Neural cell (in vitro differentiated cells): ENCODE measurements around the gene GRM1. TPM values are rescaled to one million over a fixed set of nuclear protein-coding genes. Genes with fewer than 3 reads are reported as not detected.

Experiments used
- H2AFZ ChIP-seq: fragments of 200-600, 300-800 bp; sonication (generic), shearing (Covaris generic); 2 replicates; pipeline ENCODE4 v1.6.0; 2014; ENCODE audit warnings: low read depth, mild to moderate bottlenecking, antibody characterized with exemption, low read length, moderate library complexity
- H3F3A ChIP-seq: fragments of 200-600 bp; shearing (Covaris generic); 2 replicates; pipeline ENCODE4 v1.6.1; 2016; ENCODE audit warnings: mild to moderate bottlenecking, moderate library complexity, mixed read lengths, antibody characterized with exemption, low read length; ENCODE audit not compliant: insufficient read depth, poor library complexity, severe bottlenecking
- H3K27ac ChIP-seq: fragments of 200-600, 300-800 bp; sonication (generic), shearing (Covaris generic); 2 replicates; pipeline ENCODE4 v1.5.1; 2014; ENCODE audit warnings: mild to moderate bottlenecking, low read length, moderate library complexity
- H3K27me3 ChIP-seq: fragments of 300-800, 200-600 bp; sonication (generic), shearing (Covaris generic); 2 replicates; pipeline ENCODE4 v1.6.0; 2014; ENCODE audit warnings: mild to moderate bottlenecking, low read depth, low read length, moderate library complexity; ENCODE audit not compliant: insufficient read depth
- H3K36me3 ChIP-seq: fragments of 300-800, 200-600 bp; sonication (generic), shearing (Covaris generic); 2 replicates; pipeline ENCODE4 v1.5.1; 2014; ENCODE audit warnings: mild to moderate bottlenecking, antibody characterized with exemption, low read length, moderate library complexity; ENCODE audit not compliant: insufficient read depth
- H3K4me2 ChIP-seq: fragments of 300-800, 200-600 bp; sonication (generic), shearing (Covaris generic); 2 replicates; pipeline ENCODE4 v1.6.0; 2014; ENCODE audit warnings: mild to moderate bottlenecking, low read length
- H3K4me3 ChIP-seq: fragments of 300-800, 200-600 bp; sonication (generic), shearing (Covaris generic); 2 replicates; pipeline ENCODE4 v1.5.1; 2014; ENCODE audit warnings: mild to moderate bottlenecking, low read length, moderate library complexity
- H3K79me2 ChIP-seq: fragments of 200-600 bp; shearing (Covaris generic); replicated peaks from 2 replicates; pipeline ENCODE4 v1.6.0; 2014; ENCODE audit warnings: mild to moderate bottlenecking, low read length, moderate library complexity; ENCODE audit not compliant: insufficient read depth
- H3K9ac ChIP-seq: fragments of 300-800, 200-600 bp; sonication (generic), shearing (Covaris generic); 2 replicates; pipeline ENCODE4 v1.6.1; 2016; ENCODE audit warnings: mild to moderate bottlenecking, low read length, mixed read lengths
- H3K9me2 ChIP-seq: fragments of 200-600 bp; shearing (Covaris generic); 2 replicates; pipeline ENCODE4 v1.6.1; 2016; ENCODE audit warnings: mild to moderate bottlenecking, low read length, mixed read lengths; ENCODE audit not compliant: insufficient read depth
- H3K9me3 ChIP-seq: fragments of 200-600, 300-800 bp; sonication (generic), shearing (Covaris generic); 2 replicates; pipeline ENCODE4 v1.6.1; 2016; ENCODE audit warnings: mild to moderate bottlenecking, mixed run types, low read length, moderate library complexity, mixed read lengths
- H4K20me1 ChIP-seq: fragments of 200-600 bp; shearing (Covaris generic); 2 replicates; pipeline ENCODE4 v1.6.1; 2016; ENCODE audit warnings: mild to moderate bottlenecking, mixed run types; ENCODE audit not compliant: insufficient read depth
- EP300 ChIP-seq: fragments of 450-650 bp; conservative IDR thresholded peaks from 2 replicates; pipeline ENCODE4 v1.6.1; 2014; ENCODE audit warnings: antibody characterized with exemption, mild to moderate bottlenecking, moderate library complexity; ENCODE audit not compliant: poor library complexity, severe bottlenecking
- EZH2 ChIP-seq: fragments of 200-600, 300-800 bp; shearing (Covaris generic), sonication (generic); IDR thresholded peaks from 2 replicates; pipeline ENCODE4 v1.6.1; 2014; ENCODE audit warnings: antibody characterized with exemption, low read length, borderline replicate concordance, mild to moderate bottlenecking; ENCODE audit not compliant: insufficient read depth, poor library complexity, severe bottlenecking
- MXI1 ChIP-seq: fragments of 450-650 bp; conservative IDR thresholded peaks from 2 replicates; pipeline ENCODE4 v1.6.1; 2014; ENCODE audit warnings: antibody characterized with exemption, mild to moderate bottlenecking; ENCODE audit not compliant: poor library complexity, severe bottlenecking
- POLR2AphosphoS5 ChIP-seq: IDR thresholded peaks from 2 replicates; pipeline ENCODE4 v1.6.1; 2012
- RAD21 ChIP-seq: fragments of 450-650 bp; conservative IDR thresholded peaks from 2 replicates; pipeline ENCODE4 v1.6.1; 2014; ENCODE audit warnings: antibody characterized with exemption, mild to moderate bottlenecking, moderate library complexity
- SMC3 ChIP-seq: fragments of 450-650 bp; conservative IDR thresholded peaks from 2 replicates; pipeline ENCODE4 v1.6.1; 2014; ENCODE audit warnings: antibody characterized with exemption, mild to moderate bottlenecking, moderate library complexity; ENCODE audit not compliant: poor library complexity
- TAF1 ChIP-seq: IDR thresholded peaks from 2 replicates; pipeline ENCODE4 v1.6.1; 2012; ENCODE audit warnings: low read depth
- polyA plus RNA-seq: library from polyadenylated mRNA; depleted of rRNA; stranded (reverse); fragments of >200 nt; gene quantifications from 2 replicates; pipeline ENCODE4 v1.2.3, GENCODE V29; 2014
- TF ChIP-seq, protein P1 (sequence below): IDR thresholded peaks from 2 replicates; pipeline ENCODE4 v1.6.1; 2012; ENCODE audit warnings: borderline replicate concordance
- TF ChIP-seq, protein P2 (sequence below): fragments of 450-650 bp; IDR thresholded peaks from 2 replicates; pipeline ENCODE4 v1.5.1; 2014; ENCODE audit warnings: antibody characterized with exemption, mild to moderate bottlenecking, moderate library complexity; ENCODE audit not compliant: poor library complexity, severe bottlenecking

GRM1 gene
- polyA plus RNA-seq, 1 donor from 2014 or later: 2.9 TPM

DNA sequence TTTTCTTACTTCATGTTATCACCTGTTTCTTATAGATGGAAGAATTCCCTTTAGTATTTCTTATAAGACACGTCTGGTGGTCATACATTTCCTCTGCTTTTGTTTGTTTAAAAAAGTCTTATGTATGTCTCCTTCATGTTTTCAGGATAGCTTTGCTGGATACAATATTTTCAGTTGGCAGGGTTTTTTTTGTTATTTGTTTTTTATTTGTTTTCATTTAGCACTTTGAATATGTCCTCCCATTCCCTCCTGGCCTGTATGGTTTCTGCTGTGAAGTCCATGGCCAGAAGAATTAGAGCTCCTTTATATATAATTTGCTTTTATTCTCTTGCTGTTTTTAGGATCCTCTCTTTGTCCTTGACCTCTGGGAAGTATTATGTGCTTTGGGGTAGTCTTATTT, 432.1 kb downstream of the GRM1 start:
- H3K9me2 ChIP-seq: no peaks in the 10 kb centered on the region
- no peak overlapping the region for H3K27ac ChIP-seq
- H4K20me1 ChIP-seq: no peaks in the 10 kb centered on the region
- no peak overlapping the region for H3K9ac ChIP-seq
- H2AFZ ChIP-seq: no peak overlapping the region
- H3K9me3 ChIP-seq: no peaks in the 10 kb centered on the region
- H3F3A ChIP-seq: no peaks in the 10 kb centered on the region
- no peaks in the 10 kb centered on the region for H3K27me3 ChIP-seq
- no peak overlapping the region for H3K4me3 ChIP-seq
- no peaks in the 10 kb centered on the region for H3K79me2 ChIP-seq
- no peaks in the 10 kb centered on the region for H3K36me3 ChIP-seq
- TF ChIP-seq, protein P1, sequence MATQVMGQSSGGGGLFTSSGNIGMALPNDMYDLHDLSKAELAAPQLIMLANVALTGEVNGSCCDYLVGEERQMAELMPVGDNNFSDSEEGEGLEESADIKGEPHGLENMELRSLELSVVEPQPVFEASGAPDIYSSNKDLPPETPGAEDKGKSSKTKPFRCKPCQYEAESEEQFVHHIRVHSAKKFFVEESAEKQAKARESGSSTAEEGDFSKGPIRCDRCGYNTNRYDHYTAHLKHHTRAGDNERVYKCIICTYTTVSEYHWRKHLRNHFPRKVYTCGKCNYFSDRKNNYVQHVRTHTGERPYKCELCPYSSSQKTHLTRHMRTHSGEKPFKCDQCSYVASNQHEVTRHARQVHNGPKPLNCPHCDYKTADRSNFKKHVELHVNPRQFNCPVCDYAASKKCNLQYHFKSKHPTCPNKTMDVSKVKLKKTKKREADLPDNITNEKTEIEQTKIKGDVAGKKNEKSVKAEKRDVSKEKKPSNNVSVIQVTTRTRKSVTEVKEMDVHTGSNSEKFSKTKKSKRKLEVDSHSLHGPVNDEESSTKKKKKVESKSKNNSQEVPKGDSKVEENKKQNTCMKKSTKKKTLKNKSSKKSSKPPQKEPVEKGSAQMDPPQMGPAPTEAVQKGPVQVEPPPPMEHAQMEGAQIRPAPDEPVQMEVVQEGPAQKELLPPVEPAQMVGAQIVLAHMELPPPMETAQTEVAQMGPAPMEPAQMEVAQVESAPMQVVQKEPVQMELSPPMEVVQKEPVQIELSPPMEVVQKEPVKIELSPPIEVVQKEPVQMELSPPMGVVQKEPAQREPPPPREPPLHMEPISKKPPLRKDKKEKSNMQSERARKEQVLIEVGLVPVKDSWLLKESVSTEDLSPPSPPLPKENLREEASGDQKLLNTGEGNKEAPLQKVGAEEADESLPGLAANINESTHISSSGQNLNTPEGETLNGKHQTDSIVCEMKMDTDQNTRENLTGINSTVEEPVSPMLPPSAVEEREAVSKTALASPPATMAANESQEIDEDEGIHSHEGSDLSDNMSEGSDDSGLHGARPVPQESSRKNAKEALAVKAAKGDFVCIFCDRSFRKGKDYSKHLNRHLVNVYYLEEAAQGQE: no peak
- TF ChIP-seq TAF1 (no peak), POLR2AphosphoS5 (no peak), EP300 (no peak), SMC3 (no peak), EZH2 (no peak), RAD21 (no peak), MXI1 (no peak)
- TF ChIP-seq, protein P2, sequence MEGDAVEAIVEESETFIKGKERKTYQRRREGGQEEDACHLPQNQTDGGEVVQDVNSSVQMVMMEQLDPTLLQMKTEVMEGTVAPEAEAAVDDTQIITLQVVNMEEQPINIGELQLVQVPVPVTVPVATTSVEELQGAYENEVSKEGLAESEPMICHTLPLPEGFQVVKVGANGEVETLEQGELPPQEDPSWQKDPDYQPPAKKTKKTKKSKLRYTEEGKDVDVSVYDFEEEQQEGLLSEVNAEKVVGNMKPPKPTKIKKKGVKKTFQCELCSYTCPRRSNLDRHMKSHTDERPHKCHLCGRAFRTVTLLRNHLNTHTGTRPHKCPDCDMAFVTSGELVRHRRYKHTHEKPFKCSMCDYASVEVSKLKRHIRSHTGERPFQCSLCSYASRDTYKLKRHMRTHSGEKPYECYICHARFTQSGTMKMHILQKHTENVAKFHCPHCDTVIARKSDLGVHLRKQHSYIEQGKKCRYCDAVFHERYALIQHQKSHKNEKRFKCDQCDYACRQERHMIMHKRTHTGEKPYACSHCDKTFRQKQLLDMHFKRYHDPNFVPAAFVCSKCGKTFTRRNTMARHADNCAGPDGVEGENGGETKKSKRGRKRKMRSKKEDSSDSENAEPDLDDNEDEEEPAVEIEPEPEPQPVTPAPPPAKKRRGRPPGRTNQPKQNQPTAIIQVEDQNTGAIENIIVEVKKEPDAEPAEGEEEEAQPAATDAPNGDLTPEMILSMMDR: no peak
- no peak overlapping the region for H3K4me2 ChIP-seq

DNA sequence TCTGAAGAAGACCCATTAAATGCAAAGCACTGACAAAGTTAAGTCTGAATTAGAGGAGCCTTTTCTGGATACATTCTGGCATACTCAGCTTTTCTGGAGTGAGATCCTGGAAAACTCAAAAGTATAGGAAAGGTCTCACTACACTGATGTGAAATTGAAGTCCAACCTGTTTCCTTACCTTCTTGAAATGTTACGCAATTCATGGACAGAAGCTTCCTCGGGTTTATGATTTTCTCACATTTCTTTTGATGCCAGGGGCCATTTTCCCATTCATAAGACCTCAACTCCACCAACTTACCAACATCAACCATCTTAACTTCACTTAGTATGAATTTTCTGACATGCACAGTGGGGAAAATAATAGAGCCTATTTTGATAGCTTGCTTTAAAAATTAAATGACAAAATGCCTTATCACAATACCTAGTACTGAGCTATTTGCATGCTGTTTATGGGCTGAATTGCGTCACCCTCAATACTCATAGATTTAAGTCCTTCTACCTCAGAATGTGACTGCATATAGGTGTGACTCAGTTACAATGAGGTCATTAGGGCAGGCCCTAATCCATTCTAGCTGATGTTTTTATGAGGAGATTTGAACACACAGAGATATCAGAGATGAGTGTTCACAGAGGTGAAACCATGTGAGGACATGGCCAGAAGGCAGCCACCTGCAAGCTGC, 441.4 kb downstream of the GRM1 start:
- no peak overlapping the region for H2AFZ ChIP-seq

More for the DNA sequence above, 441.4 kb downstream of the GRM1 start:
- Histone ChIP-seq H3K27me3 (no peaks in the 10 kb centered on the region), H3K9ac (no peak overlapping the region), H3K9me3 (no peaks in the 10 kb centered on the region), H3K79me2 (no peaks in the 10 kb centered on the region), H3K27ac (no peak overlapping the region), H3K36me3 (no peaks in the 10 kb centered on the region), H3K4me2 (no peak overlapping the region), H4K20me1 (no peaks in the 10 kb centered on the region), H3K4me3 (no peak overlapping the region), H3F3A (no peaks in the 10 kb centered on the region), H3K9me2 (no peaks in the 10 kb centered on the region)
- no peak for TF ChIP-seq EZH2
- no peak for TF ChIP-seq POLR2AphosphoS5
- no peak for TF ChIP-seq RAD21
- TF ChIP-seq, protein P2: no peak
- TF ChIP-seq, protein P1: no peak
- no peak for TF ChIP-seq EP300
